HG03025 (cell line): ENCODE data around the gene ENO4.

ENCODE experiments used
- ATAC-seq: cut with Tn5 transposase; IDR thresholded peaks from one replicate; pipeline ENCODE4 v1.9.1; 2021; ENCODE audit warnings: mild to moderate bottlenecking, moderate library complexity; ENCODE audit not compliant: unreplicated experiment, low FRiP score

ENO4 gene

GRCh38 chr10:116828116-116828515 lies 21.2 kb upstream of the ENO4 start:
- no peak for ATAC-seq

GRCh38 chr10:116829711-116830110 lies 19.6 kb upstream of the ENO4 start:
- no peak for ATAC-seq

- no peak for ATAC-seq
Measured at GRCh38 chr10:116831086-116831485, 18.2 kb upstream of the ENO4 start.

- ATAC-seq, result no peak
Measured at GRCh38 chr10:116831790-116832189, 17.5 kb upstream of the ENO4 start.

GRCh38 chr10:116833986-116834985 lies 15.0 kb upstream of the ENO4 start:
- no peak for ATAC-seq

- no peak for ATAC-seq
Measured at GRCh38 chr10:116835658-116836057, 13.6 kb upstream of the ENO4 start.

GRCh38 chr10:116836083-116836482 lies 13.2 kb upstream of the ENO4 start:
- ATAC-seq, result no peak

GRCh38 chr10:116836902-116837523 lies 12.3 kb upstream of the ENO4 start:
- ATAC-seq, result no peak

GRCh38 chr10:116838143-116838725 lies 11.1 kb upstream of the ENO4 start:
- no peak for ATAC-seq

- no peak for ATAC-seq
Measured at GRCh38 chr10:116840389-116841075, 8.8 kb upstream of the ENO4 start.

GRCh38 chr10:116845823-116846222 lies 3.5 kb upstream of the ENO4 start:
- no peak for ATAC-seq

- ATAC-seq, result peak; percentile 60
Measured at GRCh38 chr10:116848032-116848943, 1.0 kb upstream of the ENO4 start.

GRCh38 chr10:116848944-116849247 lies 403 bp upstream of the ENO4 start:
- no peak for ATAC-seq

GRCh38 chr10:116850058-116850611 lies 836 bp downstream of the ENO4 start:
- no peak for ATAC-seq

- ATAC-seq, result no peak
Measured at GRCh38 chr10:116852246-116852645, 2.9 kb downstream of the ENO4 start.

- no peak for ATAC-seq
Measured at GRCh38 chr10:116853287-116853686, 4.0 kb downstream of the ENO4 start.

- no peak for ATAC-seq
Measured at GRCh38 chr10:116853701-116854100, 4.4 kb downstream of the ENO4 start.

- ATAC-seq, result no peak
Measured at GRCh38 chr10:116857156-116857555, 7.9 kb downstream of the ENO4 start.

- ATAC-seq, result no peak
Measured at GRCh38 chr10:116861796-116862195, 12.5 kb downstream of the ENO4 start.

GRCh38 chr10:116864436-116864835 lies 15.1 kb downstream of the ENO4 start:
- no peak for ATAC-seq
